Mesothelial cell of epicardium (in vitro differentiated cells): ENCODE measurements around the gene IGSF22. TPM values are rescaled to one million over a fixed set of nuclear protein-coding genes. Genes with fewer than 3 reads are reported as not detected.
"Not testable (repeated sequence)": the region's sequence is repeated elsewhere in the genome, so short reads cannot be mapped to it uniquely, and the experiment has no call there.

Source experiments
- DNase-seq, 2 experiments: peaks; one replicate each; pipeline ENCODE4 v3.0.0; 2021; ENCODE audit warnings: low spot score in 2 of 2; ENCODE audit not compliant: unreplicated experiment in 2 of 2
- H3K27ac Mint-ChIP-seq: 2 replicates; pipeline ENCODE4 v1.8.0; 2021; ENCODE audit warnings: mixed read lengths
- H3K27me3 Mint-ChIP-seq: 2 replicates; pipeline ENCODE4 v1.8.0; 2021; ENCODE audit warnings: low read depth, mixed read lengths
- H3K36me3 Mint-ChIP-seq: 2 replicates; pipeline ENCODE4 v1.8.0; 2021; ENCODE audit warnings: mixed read lengths
- H3K4me1 Mint-ChIP-seq: 2 replicates; pipeline ENCODE4 v1.8.0; 2021; ENCODE audit warnings: mixed read lengths
- H3K4me3 Mint-ChIP-seq: 2 replicates; pipeline ENCODE4 v1.8.0; 2021; ENCODE audit warnings: mild to moderate bottlenecking, moderate library complexity, mixed read lengths
- H3K9me3 Mint-ChIP-seq: 2 replicates; pipeline ENCODE4 v1.8.0; 2021; ENCODE audit warnings: mixed read lengths
- total RNA-seq: library from RNA; stranded (reverse); gene quantifications from 3 replicates; pipeline ENCODE4 v1.2.1, GENCODE V29; 2021
- TF ChIP-seq, protein P1 (sequence below): fragments of 200-600 bp; sonication (generic); IDR thresholded peaks from one replicate; pipeline ENCODE4 v1.5.0; 2021; ENCODE audit warnings: antibody characterized with exemption; ENCODE audit not compliant: unreplicated experiment

The IGSF22 gene
- total RNA-seq, 1 donor from 2014 or later = 0.45 TPM

DNA sequence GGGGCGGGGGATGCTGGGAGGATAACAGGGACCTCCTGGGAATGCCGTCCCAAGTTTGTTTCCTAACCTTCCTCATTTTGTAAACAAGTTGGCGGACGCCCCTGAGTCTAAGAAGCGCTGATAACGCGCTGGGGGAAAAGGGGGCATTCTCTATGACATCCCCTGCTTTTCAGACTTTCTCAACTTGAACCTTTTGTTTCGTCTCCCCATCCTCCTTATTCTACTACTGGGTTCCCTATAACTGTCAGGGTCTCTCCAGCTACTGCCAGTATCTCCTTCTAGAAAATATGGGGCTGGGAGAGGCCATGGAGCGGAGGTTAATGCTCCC is 26.8 kb downstream of the IGSF22 start:
- Mint-ChIP-seq H3K27ac (peak overlapping the region; percentile 39), H3K9me3 (no peaks in the 10 kb centered on the region), H3K27me3 (peaks cover 2% of the 10 kb centered on the region), H3K4me1 (peaks cover 15% of the 10 kb centered on the region), H3K36me3 (no peaks in the 10 kb centered on the region), H3K4me3 (peak overlapping the region; percentile 80)
- DNase-seq = no peak
- TF ChIP-seq, protein P1, sequence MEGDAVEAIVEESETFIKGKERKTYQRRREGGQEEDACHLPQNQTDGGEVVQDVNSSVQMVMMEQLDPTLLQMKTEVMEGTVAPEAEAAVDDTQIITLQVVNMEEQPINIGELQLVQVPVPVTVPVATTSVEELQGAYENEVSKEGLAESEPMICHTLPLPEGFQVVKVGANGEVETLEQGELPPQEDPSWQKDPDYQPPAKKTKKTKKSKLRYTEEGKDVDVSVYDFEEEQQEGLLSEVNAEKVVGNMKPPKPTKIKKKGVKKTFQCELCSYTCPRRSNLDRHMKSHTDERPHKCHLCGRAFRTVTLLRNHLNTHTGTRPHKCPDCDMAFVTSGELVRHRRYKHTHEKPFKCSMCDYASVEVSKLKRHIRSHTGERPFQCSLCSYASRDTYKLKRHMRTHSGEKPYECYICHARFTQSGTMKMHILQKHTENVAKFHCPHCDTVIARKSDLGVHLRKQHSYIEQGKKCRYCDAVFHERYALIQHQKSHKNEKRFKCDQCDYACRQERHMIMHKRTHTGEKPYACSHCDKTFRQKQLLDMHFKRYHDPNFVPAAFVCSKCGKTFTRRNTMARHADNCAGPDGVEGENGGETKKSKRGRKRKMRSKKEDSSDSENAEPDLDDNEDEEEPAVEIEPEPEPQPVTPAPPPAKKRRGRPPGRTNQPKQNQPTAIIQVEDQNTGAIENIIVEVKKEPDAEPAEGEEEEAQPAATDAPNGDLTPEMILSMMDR = no peak

DNA sequence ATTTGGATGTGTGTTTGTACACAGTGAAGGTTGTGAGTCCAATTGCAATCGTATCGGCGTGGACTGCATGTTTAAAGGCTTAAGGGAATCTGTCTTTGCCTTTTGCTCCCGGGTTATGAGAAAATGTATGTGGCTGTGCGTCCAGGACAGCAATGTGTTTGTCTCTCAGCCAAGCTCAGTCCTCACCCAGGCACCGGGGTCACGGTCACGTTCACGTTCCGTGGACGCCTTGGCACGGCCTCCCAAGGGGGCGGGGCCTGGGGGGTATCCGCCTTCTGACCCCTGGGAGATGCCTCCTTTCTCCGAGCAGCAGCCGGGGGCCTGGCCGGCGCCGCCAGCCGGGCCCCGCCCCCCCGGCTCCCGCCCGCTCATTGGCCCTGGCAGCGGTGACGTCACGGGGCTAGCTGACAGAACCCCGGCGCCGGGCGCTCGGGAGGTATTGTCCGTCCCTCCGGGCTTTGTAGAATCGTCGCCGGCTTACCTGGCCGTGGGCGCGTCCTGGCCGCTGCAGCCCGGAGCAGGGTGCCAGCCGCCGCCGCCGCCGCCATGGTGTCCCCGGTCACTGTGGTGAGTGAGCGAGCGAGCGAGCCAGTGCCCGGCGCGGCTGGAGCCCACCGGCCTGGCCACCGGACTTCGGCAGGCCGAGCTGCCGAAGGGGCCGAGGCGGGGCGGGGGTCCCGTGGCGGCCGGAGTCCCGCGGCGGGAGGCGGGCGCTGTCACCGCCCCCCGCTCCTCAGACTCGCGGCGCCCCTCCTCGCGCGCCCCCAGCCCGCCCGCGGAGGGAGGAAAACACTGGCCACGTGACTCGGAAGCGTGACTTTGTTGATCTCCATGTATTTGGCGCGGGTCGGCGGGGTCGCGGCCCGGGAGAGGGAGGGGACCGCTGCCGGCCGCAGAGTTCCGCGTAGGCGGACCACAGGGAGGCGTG is 27.4 kb downstream of the IGSF22 start, which contains the start of gene TMEM86A:
TSS of gene TMEM86A (plus strand) at position 439 of the 928 bp plus-strand sequence. CDS start at position 547, 108 bp downstream.
- H3K9me3 Mint-ChIP-seq = no peaks in the 10 kb centered on the region
- H3K4me1 Mint-ChIP-seq = peaks cover 14% of the 10 kb centered on the region
- TF ChIP-seq, protein P1 = no peak
- DNase-seq = peak; percentile 84 to 95
- peak within 1 kb of the TSS; percentile 78 for H3K27ac Mint-ChIP-seq
- H3K27me3 Mint-ChIP-seq = peaks cover 2% of the 10 kb centered on the region
- peak within 1 kb of the TSS; percentile 80 for H3K4me3 Mint-ChIP-seq
- no peaks in the 10 kb centered on the region for H3K36me3 Mint-ChIP-seq

DNA sequence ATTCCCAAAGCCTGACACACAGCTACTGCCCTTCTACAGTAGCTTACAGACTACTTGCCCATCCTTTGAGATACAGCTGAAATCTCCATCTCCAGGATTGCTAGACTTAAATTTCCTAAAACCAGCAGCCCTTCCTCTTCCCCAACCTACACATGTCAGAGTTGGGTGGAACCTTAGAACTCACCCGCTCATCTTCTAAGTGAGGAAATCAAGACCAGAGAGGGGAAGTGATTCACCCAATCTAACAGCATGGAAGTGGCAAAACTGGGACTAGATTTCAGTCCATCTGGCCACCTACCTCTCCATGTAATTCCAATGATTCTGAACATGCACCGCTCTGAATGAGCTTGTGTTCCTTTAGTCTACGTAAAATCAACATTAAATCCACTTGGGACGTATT is 28.4 kb downstream of the IGSF22 start:
- DNase-seq = no peak
- TF ChIP-seq, protein P1 = no peak
- no peak overlapping the region for H3K4me3 Mint-ChIP-seq
- peaks cover 14% of the 10 kb centered on the region for H3K4me1 Mint-ChIP-seq
- H3K9me3 Mint-ChIP-seq = no peaks in the 10 kb centered on the region
- peaks cover 4% of the 10 kb centered on the region for H3K27me3 Mint-ChIP-seq
- no peak overlapping the region for H3K27ac Mint-ChIP-seq
- H3K36me3 Mint-ChIP-seq = no peaks in the 10 kb centered on the region

DNA sequence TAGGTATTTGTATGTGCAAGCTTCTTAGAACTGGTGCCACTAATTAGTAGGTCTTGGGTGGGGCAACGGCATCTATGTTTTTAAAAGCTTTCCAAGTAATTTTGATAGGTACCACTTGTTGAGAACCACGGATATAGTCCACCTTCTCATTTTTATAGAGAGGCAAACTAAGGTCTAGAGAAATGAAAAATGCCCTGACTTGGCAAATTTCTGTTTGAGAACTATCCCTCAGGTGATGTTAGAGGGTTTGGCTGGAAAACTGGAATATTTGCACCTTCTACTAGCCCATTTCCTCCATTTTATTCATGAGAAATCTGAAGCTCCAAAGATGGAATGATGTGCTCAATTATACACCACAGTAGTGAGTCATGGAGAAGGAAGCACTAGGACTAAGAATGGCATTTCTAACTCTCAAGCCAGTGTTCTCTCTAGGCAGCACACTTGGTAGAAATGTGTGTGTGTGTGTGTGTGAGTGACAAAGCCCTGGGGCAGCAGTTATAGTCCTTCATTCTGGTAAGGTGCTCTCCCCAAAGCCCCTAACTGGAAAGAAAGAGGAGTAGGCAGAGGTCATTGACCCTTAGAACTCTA is 29.3 kb downstream of the IGSF22 start:
- Mint-ChIP-seq H3K36me3 (no peaks in the 10 kb centered on the region), H3K4me3 (no peak overlapping the region), H3K4me1 (peaks cover 14% of the 10 kb centered on the region), H3K27me3 (peaks cover 4% of the 10 kb centered on the region), H3K9me3 (no peaks in the 10 kb centered on the region), H3K27ac (no peak overlapping the region)
- TF ChIP-seq, protein P1 = no peak
- no peak for DNase-seq

DNA sequence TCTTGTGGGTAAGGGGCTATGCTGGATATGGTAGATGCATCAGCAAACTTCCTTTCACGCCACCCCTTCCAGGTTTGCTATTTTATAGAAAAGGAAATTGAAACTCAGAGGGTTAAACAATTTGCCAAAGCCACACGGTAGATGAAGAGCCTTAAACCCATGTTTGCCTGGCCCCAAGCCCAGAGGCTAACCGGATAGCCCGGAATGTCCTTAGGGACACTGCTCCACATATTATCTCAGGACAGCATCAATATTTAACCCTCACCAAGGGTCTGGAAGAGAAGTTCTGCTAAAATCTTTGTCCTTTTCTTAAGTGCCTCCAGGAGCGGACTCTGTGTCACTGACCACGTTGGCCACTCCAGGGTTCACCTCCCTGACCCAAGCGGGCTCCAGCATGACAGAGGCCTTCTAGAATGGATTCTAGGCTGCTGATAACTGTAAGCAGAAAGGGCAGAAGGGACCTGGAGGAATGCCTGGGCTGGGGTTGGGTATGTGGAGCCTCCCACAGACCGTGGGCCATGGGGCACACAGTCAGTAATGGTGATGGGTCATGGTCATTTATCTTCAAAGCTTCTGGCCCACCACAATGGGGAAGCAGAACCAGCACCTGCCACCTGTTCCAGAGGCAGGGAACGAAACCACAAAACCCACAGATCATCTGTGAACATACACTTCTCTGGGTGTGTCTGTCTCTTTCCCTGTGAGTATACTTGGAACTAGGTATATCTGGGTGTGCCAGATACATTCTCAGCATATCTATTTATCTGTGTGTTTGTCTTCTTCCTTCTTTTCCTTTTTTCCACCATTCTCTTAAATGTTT is 32.8 kb downstream of the IGSF22 start:
- H3K27me3 Mint-ChIP-seq = peaks cover 2% of the 10 kb centered on the region
- no peak overlapping the region for H3K27ac Mint-ChIP-seq
- no peak for DNase-seq
- H3K36me3 Mint-ChIP-seq = no peaks in the 10 kb centered on the region
- TF ChIP-seq, protein P1 = no peak
- H3K9me3 Mint-ChIP-seq = no peaks in the 10 kb centered on the region
- H3K4me3 Mint-ChIP-seq = no peak overlapping the region
- peaks cover 3% of the 10 kb centered on the region for H3K4me1 Mint-ChIP-seq

DNA sequence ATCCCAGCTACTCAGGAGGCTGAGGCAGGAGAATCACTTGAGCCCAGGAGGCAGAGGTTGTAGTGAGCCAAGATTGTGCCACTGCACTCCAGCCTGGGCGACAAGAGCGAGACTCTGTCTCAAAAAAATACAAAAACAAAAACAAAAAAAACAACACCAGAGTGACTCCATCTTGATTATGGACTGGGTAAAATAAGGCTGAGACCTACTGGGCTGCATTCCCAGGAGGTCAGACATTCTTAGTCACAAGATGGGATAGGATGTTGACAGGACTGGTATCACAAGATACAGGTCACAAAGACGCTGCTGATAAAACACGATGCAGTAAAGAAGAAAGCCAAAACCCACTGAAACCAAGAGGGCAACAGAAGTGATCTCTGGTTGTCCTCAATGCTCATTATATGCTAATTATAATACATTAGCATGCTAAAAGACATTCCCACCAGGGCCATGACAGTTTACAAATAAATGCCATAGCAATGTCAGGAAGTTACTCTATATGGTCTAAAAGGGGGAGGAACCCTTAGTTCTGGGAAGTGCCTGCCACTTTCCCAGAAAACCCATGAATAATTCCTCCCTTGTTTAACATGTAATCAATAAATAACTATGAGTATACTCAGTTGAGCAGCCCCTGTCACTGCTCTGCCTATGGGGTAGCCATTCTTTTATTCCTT is 34.4 kb downstream of the IGSF22 start:
- not testable (repeated sequence) for DNase-seq, H3K27me3 Mint-ChIP-seq, H3K9me3 Mint-ChIP-seq, H3K27ac Mint-ChIP-seq, H3K36me3 Mint-ChIP-seq, H3K4me1 Mint-ChIP-seq, H3K4me3 Mint-ChIP-seq
